Fibroblast of lung (primary cell): ENCODE measurements around the gene SHC4.

Source experiments
- EZH2 ChIP-seq: IDR thresholded peaks from 2 replicates; pipeline ENCODE4 v1.5.1; 2012; ENCODE audit warnings: low read length, control low read depth, mild to moderate bottlenecking; ENCODE audit errors: missing control alignments
- TF ChIP-seq, protein P1 (sequence below), 2 donors: IDR thresholded peaks in 1 of 2; conservative IDR thresholded peaks in 1 of 2; 1 replicate in 1 of 2; 2 replicates in 1 of 2; pipeline ENCODE4 v1.5.1; 2011 to 2012; ENCODE audit warnings: low read length in 2 of 2, control low read depth in 1 of 2, inconsistent platforms in 1 of 2, low read depth in 1 of 2, mild to moderate bottlenecking in 1 of 2

DNA sequence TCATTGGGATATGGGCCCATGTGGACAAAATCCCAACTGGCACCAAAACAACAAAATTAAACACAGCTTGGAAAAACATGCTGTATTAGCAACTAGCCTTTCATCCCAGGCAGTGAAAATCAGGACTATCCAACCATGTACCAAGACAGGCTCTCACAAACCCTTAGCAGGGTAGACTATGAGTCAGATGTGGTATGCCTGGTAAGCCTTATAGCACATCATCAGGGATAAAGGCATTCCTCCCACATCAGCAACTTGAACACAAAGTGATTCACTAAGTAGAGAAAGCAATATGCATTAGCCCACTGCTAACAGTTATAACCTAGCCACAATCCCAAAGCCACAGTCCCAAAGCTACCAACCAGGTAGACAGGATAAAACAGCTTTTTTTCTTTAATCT lies 160.9 kb downstream of the SHC4 start:
- TF ChIP-seq, protein P1, sequence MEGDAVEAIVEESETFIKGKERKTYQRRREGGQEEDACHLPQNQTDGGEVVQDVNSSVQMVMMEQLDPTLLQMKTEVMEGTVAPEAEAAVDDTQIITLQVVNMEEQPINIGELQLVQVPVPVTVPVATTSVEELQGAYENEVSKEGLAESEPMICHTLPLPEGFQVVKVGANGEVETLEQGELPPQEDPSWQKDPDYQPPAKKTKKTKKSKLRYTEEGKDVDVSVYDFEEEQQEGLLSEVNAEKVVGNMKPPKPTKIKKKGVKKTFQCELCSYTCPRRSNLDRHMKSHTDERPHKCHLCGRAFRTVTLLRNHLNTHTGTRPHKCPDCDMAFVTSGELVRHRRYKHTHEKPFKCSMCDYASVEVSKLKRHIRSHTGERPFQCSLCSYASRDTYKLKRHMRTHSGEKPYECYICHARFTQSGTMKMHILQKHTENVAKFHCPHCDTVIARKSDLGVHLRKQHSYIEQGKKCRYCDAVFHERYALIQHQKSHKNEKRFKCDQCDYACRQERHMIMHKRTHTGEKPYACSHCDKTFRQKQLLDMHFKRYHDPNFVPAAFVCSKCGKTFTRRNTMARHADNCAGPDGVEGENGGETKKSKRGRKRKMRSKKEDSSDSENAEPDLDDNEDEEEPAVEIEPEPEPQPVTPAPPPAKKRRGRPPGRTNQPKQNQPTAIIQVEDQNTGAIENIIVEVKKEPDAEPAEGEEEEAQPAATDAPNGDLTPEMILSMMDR (conservative IDR thresholded peaks at IDR 0.05 in 1 of 2, IDR thresholded peaks at IDR 0.05 in 1 of 2; ENCODE audit: low read depth in 1 of 2, low read length in 2 of 2), result no peak
- no peak for TF ChIP-seq EZH2
